Astrocyte of the cerebellum (primary cell): ENCODE results near the gene ARID1B.

Source experiments
- DNase-seq: peaks from one replicate; pipeline ENCODE4 v3.0.0-alpha.2; 2011; ENCODE audit warnings: low read depth
- H3K4me3 ChIP-seq: 2 replicates; pipeline ENCODE4 v1.5.1; 2011; ENCODE audit warnings: mild to moderate bottlenecking, low read depth, low read length, moderate library complexity
- CTCF ChIP-seq: IDR thresholded peaks from 2 replicates; pipeline ENCODE4 v1.5.1; 2012; ENCODE audit warnings: low read length, low read depth, moderate library complexity, mild to moderate bottlenecking; ENCODE audit errors: missing control alignments
- in situ Hi-C: cut with HindIII; loops from 2 replicates; pipeline ENCODE4 v1.10.0; 2017; ENCODE audit warnings: low sequenced_read_pairs

The ARID1B gene

GRCh38 chr6:156946370-156946936 lies 169.3 kb downstream of the ARID1B start:
- in situ Hi-C loops: no loop called here
- no peak for DNase-seq
- no peak for TF ChIP-seq CTCF
- no peak overlapping the region for H3K4me3 ChIP-seq

- no peak for DNase-seq
- H3K4me3 ChIP-seq: no peak overlapping the region
- TF ChIP-seq CTCF: no peak
- in situ Hi-C loops: no loop called here
Observed at GRCh38 chr6:156948277-156948676, 171.1 kb downstream of the ARID1B start.

- DNase-seq: peak; percentile 62
- TF ChIP-seq CTCF: no peak
- H3K4me3 ChIP-seq: no peak overlapping the region
- in situ Hi-C loops: no loop called here
Observed at GRCh38 chr6:156948807-156949206, 171.6 kb downstream of the ARID1B start.

- in situ Hi-C loops: no loop called here
- peak; percentile 51 for DNase-seq
- TF ChIP-seq CTCF: no peak
- no peak overlapping the region for H3K4me3 ChIP-seq
Observed at GRCh38 chr6:156949376-156949775, 172.2 kb downstream of the ARID1B start.

- in situ Hi-C loops: no loop called here
- TF ChIP-seq CTCF: no peak
- H3K4me3 ChIP-seq: no peak overlapping the region
- no peak for DNase-seq
Observed at GRCh38 chr6:156950084-156950483, 172.9 kb downstream of the ARID1B start.

- in situ Hi-C loops: no loop called here
- DNase-seq: no peak
- no peak overlapping the region for H3K4me3 ChIP-seq
- no peak for TF ChIP-seq CTCF
Observed at GRCh38 chr6:156950531-156950930, 173.4 kb downstream of the ARID1B start.
